ENCODE results near the gene DDX19B.

GRCh38 chr16:70302745-70303144 is 3.8 kb downstream of the DDX19B start:
- TF ChIP-seq POLR2AphosphoS5 (IDR thresholded peaks at IDR 0.05; ENCODE audit: low read depth, low read length) (no peak), SIN3A (IDR thresholded peaks at IDR 0.05; ENCODE audit: borderline replicate concordance, insufficient read depth, low read length) (no peak), TAF1 (IDR thresholded peaks at IDR 0.05; ENCODE audit: borderline replicate concordance, insufficient read depth, low read length) (no peak), FOXP2 (optimal IDR thresholded peaks at IDR 0.05; ENCODE audit: borderline replicate concordance, extremely low read depth, extremely low read length, insufficient read depth) (no peak)
- TF ChIP-seq, protein P1, sequence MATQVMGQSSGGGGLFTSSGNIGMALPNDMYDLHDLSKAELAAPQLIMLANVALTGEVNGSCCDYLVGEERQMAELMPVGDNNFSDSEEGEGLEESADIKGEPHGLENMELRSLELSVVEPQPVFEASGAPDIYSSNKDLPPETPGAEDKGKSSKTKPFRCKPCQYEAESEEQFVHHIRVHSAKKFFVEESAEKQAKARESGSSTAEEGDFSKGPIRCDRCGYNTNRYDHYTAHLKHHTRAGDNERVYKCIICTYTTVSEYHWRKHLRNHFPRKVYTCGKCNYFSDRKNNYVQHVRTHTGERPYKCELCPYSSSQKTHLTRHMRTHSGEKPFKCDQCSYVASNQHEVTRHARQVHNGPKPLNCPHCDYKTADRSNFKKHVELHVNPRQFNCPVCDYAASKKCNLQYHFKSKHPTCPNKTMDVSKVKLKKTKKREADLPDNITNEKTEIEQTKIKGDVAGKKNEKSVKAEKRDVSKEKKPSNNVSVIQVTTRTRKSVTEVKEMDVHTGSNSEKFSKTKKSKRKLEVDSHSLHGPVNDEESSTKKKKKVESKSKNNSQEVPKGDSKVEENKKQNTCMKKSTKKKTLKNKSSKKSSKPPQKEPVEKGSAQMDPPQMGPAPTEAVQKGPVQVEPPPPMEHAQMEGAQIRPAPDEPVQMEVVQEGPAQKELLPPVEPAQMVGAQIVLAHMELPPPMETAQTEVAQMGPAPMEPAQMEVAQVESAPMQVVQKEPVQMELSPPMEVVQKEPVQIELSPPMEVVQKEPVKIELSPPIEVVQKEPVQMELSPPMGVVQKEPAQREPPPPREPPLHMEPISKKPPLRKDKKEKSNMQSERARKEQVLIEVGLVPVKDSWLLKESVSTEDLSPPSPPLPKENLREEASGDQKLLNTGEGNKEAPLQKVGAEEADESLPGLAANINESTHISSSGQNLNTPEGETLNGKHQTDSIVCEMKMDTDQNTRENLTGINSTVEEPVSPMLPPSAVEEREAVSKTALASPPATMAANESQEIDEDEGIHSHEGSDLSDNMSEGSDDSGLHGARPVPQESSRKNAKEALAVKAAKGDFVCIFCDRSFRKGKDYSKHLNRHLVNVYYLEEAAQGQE (IDR thresholded peaks at IDR 0.05; ENCODE audit: insufficient read depth in 1 of 2, low read depth in 2 of 2, low read length in 2 of 2): no peak
